Measurements from ENCODE around the gene BRME1.

Gene BRME1

GRCh38 chr19:13841962-13842290, 64.0 kb downstream of the BRME1 start:
- H3K4me3 ChIP-seq (ENCODE audit: low read depth, low read length) = peak overlapping the region; percentile 93
- no peak for TF ChIP-seq CTCF (IDR thresholded peaks at IDR 0.05; ENCODE audit: low read depth, low read length)

- no peak for TF ChIP-seq CTCF (IDR thresholded peaks at IDR 0.05; ENCODE audit: low read depth, low read length)
- H3K4me3 ChIP-seq (ENCODE audit: low read depth, low read length) = peak overlapping the region; percentile 93
Observed at GRCh38 chr19:13841086-13841961, 64.6 kb downstream of the BRME1 start.

- H3K4me3 ChIP-seq (ENCODE audit: low read depth, low read length) = peak overlapping the region; percentile 93
- no peak for TF ChIP-seq CTCF (IDR thresholded peaks at IDR 0.05; ENCODE audit: low read depth, low read length)
Observed at GRCh38 chr19:13840305-13841085, 65.4 kb downstream of the BRME1 start.

GRCh38 chr19:13839938-13840304, 66.0 kb downstream of the BRME1 start:
- H3K4me3 ChIP-seq (ENCODE audit: low read depth, low read length) = peak overlapping the region; percentile 93
- TF ChIP-seq CTCF (IDR thresholded peaks at IDR 0.05; ENCODE audit: low read depth, low read length) = no peak

- TF ChIP-seq CTCF (IDR thresholded peaks at IDR 0.05; ENCODE audit: low read depth, low read length) = no peak
- H3K4me3 ChIP-seq (ENCODE audit: low read depth, low read length) = peak overlapping the region; percentile 93
Observed at GRCh38 chr19:13839130-13839937, 66.6 kb downstream of the BRME1 start.

- TF ChIP-seq CTCF (IDR thresholded peaks at IDR 0.05; ENCODE audit: low read depth, low read length) = no peak
- peak overlapping the region; percentile 93 for H3K4me3 ChIP-seq (ENCODE audit: low read depth, low read length)
Observed at GRCh38 chr19:13838435-13839129, 67.3 kb downstream of the BRME1 start.
